Neural progenitor cell (in vitro differentiated cells): Measurements from ENCODE around the gene FAM20A.

Experiments used
- CTCF ChIP-seq: fragments of 200-600 bp; sonication (generic); IDR thresholded peaks from 2 replicates; pipeline ENCODE4 v1.5.1; 2017; ENCODE audit warnings: antibody characterized with exemption, mild to moderate bottlenecking
- EZH2 ChIP-seq: fragments of 200-600 bp; sonication (generic); IDR thresholded peaks from 2 replicates; pipeline ENCODE4 v1.6.1; 2017; ENCODE audit warnings: antibody characterized with exemption, mild to moderate bottlenecking, moderate library complexity

- peak; percentile 46 for TF ChIP-seq CTCF
- TF ChIP-seq EZH2, result peak; percentile 69
These were observed 868 bp downstream of the FAM20A start for GRCh38 chr17:68600067-68600930.
